Epithelial cell of proximal tubule (primary cell): ENCODE data around the gene DCHS2. TPM values are rescaled to one million over a fixed set of nuclear protein-coding genes. Genes with fewer than 3 reads are reported as not detected.
"Not testable (repeated sequence)": the region's sequence is repeated elsewhere in the genome, so short reads cannot be mapped to it uniquely, and the experiment has no call there.

Experiments used
- DNase-seq: peaks from one replicate; pipeline ENCODE4 v3.0.0-alpha.2; 2011; ENCODE audit warnings: low read depth
- H3K4me3 ChIP-seq: 2 replicates; pipeline ENCODE4 v1.5.1; 2011; ENCODE audit warnings: low read depth, mild to moderate bottlenecking, low read length
- total RNA-seq: library from RNA; depleted of rRNA; stranded (reverse); fragments of >200 nt; gene quantifications from 2 replicates; pipeline ENCODE4 v1.2.3, GENCODE V29; 2015
- TF ChIP-seq, protein P1 (sequence below): conservative IDR thresholded peaks from 2 replicates; pipeline ENCODE4 v1.5.1; 2012; ENCODE audit warnings: low read depth, mild to moderate bottlenecking, low read length

DCHS2 gene
- total RNA-seq, 1 donor from 2014 or later = 0.12 TPM

DNA sequence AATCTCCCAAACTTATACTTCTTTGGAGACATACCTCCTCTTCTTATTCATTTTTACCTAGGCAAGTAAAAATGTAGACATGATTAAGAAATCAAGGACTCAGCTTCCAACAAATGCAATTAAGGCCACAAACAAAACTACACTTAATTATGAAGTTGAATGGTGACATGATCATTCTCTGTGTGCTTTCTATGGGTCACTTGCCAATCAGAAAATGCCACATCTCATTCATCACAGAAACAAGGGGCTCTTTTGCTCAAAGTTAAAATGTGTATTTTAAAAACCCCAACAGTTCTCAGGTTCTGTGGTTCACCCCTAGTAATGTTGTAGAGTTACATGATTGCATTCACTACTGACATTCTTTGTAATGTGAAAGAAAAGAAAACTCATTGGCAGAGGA lies 273.5 kb downstream of the DCHS2 start:
- TF ChIP-seq, protein P1, sequence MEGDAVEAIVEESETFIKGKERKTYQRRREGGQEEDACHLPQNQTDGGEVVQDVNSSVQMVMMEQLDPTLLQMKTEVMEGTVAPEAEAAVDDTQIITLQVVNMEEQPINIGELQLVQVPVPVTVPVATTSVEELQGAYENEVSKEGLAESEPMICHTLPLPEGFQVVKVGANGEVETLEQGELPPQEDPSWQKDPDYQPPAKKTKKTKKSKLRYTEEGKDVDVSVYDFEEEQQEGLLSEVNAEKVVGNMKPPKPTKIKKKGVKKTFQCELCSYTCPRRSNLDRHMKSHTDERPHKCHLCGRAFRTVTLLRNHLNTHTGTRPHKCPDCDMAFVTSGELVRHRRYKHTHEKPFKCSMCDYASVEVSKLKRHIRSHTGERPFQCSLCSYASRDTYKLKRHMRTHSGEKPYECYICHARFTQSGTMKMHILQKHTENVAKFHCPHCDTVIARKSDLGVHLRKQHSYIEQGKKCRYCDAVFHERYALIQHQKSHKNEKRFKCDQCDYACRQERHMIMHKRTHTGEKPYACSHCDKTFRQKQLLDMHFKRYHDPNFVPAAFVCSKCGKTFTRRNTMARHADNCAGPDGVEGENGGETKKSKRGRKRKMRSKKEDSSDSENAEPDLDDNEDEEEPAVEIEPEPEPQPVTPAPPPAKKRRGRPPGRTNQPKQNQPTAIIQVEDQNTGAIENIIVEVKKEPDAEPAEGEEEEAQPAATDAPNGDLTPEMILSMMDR = no peak
- no peak overlapping the region for H3K4me3 ChIP-seq
- DNase-seq = no peak

DNA sequence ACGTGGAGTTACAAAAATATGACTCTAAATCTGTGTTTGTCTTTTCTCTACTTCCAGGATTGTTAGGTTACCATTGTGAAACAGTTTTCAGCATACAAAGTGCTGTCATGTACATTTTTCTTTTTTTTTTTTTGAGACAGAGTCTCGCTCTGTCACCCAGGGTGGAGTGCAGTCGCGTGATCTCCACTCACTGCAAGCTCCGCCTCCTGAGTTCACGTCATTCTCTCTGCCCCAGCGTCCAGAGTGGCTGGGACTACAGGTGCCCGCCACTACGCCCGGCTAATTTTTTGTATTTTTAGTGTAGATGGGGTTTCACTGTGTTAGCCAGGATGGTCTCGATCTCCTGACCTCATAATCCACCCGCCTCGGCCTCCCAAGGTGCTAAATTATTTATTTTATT lies 274.2 kb downstream of the DCHS2 start:
- not testable (repeated sequence) for H3K4me3 ChIP-seq, DNase-seq

DNA sequence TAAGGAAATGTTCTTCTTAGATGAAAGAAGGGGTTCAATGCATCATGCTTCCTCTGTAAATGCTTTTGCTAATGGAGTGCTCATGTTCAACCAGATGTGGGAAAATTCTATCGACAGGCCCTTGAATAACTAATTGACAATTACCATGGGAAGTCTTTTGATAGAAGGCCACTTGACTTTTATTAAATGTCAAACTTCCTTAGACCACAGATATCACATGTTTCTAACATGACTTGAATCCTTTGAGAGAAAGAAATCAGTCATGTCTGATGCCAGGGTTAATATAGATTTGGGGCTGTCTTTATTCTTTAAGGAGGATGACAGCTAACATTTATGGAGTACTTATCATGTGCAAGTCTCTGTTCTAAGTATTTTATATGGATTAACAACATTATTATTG lies 280.1 kb downstream of the DCHS2 start:
- TF ChIP-seq, protein P1 = no peak
- no peak overlapping the region for H3K4me3 ChIP-seq
- DNase-seq = no peak

DNA sequence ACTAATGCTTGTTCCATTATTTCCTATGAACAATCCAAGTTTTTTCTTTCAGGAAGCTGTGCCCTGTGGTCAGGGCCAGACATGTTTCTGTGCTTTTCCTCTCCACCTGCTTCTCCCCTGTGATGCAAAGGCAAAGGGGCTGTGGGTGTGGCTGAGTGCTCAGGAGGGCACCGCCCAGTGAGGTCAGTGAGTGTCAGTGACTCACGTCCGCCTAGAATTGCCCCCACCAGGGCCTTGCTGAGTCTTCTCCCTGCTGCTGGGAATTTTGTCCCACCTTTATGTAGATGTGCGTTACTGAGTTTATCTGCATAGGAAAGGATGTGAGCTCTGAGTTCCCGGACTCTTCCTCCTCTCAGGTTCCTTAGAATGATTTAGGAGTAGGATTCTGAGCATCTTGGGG lies 283.2 kb downstream of the DCHS2 start:
- DNase-seq = no peak
- no peak overlapping the region for H3K4me3 ChIP-seq
- TF ChIP-seq, protein P1 = no peak

DNA sequence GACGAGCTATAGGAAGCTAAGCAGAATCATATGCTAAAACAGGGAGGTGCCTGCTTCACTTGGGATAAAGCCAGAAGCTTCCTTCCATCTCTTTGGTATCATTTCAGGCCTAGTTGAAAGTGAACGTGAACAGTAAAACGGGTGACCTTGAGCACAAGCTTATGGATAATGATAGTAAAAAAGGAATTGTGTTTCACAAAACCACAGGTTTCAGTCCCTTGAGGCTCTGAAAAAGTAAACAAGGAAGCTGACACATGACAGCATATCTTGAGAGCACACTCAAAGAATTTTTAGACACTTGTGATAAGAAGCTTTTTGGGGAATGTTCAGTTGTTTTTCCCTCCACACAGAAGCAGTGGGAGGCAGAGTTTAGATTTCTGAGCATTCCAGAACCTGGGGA lies 286.1 kb downstream of the DCHS2 start:
- H3K4me3 ChIP-seq = no peak overlapping the region
- TF ChIP-seq, protein P1 = no peak
- DNase-seq = no peak

DNA sequence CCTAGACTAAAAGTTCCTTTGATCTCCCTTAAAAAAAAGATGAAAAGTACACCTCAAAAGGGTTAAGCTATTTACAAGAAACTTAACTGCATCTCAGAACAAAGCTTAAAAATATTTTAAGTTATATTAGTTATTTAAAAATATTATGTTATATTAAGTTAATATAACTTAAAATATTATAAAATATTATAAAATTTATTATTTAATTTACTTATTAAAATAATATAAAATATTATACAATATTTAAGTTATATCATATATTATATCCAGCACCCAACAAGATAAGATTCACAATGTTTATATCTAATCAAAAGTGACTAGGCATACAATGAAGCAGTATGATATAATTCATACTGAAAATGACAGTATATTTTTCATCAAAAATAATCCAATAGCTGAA lies 296.9 kb downstream of the DCHS2 start:
- no peak overlapping the region for H3K4me3 ChIP-seq
- no peak for DNase-seq
- TF ChIP-seq, protein P1 = no peak

DNA sequence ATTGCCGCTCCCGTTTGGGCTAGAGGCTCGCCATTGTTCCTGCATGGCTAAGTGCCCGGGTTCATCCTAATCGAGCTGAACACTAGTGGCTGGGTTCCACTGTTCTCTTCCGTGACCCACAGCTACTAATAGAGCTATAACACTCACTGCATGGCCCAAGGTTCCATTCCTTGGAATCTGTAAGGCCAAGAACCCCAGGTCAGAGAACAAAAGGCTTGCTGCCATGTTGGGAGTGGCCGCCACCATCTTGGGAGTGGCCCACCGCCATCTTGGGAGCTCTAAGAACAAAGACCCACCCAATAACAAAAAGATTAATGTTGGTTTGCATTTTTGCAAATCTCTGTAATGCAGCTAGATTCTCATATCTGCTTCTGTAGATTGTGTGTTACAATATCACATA lies 299.0 kb downstream of the DCHS2 start:
- no peak overlapping the region for H3K4me3 ChIP-seq
- TF ChIP-seq, protein P1 = no peak
- DNase-seq = no peak

DNA sequence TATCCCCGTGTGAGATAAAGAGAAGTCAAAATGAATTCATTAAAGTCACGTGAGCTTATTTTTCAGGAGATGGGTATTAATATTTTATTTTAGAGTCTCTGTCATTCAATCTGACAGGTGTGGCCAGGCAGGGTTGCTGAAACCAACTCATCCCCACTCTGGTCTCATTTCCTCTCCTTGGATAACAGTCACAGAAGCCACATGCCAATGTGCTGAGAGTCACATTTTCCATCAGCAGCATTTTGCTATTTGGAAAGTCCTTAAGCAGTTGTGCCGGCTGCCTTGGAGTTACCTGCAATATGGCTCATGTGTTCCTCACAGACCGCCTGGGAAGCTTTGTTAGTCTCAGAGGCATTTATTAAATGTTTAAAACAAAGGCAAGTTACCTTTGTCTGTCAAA lies 302.3 kb downstream of the DCHS2 start:
- TF ChIP-seq, protein P1 = no peak
- no peak for DNase-seq
- no peak overlapping the region for H3K4me3 ChIP-seq
